Psoas muscle (tissue), 8 donors: Measurements from ENCODE around the gene SNRNP25. TPM values are rescaled to one million over a fixed set of nuclear protein-coding genes. Genes with fewer than 3 reads are reported as not detected.

Experiments used
- ATAC-seq, 4 donors: fragments of 200-7000 bp; cut with Tn5 transposase; one replicate each; pipeline ENCODE4 v1.9.1; 2020; ENCODE audit warnings: moderate library complexity in 3 of 4, mild to moderate bottlenecking in 2 of 4
- DNase-seq, 2 donors: peaks; one replicate each; pipeline ENCODE4 v3.0.0-alpha.2; 2020
- H3K27ac ChIP-seq: fragments of 200-600 bp; one replicate; pipeline ENCODE4 v1.8.0; 2022
- H3K27me3 ChIP-seq, 3 donors: fragments of 200-600 bp in 1 of 3; one replicate each; pipeline versions ENCODE4 v1.6.1 to v1.8.0; 2013 to 2022; ENCODE audit warnings: low read length in 2 of 3, mild to moderate bottlenecking in 2 of 3, moderate library complexity in 1 of 3; ENCODE audit not compliant: insufficient read depth in 3 of 3
- H3K36me3 ChIP-seq, 2 donors: fragments of 200-600 bp in 1 of 2; one replicate each; pipeline versions ENCODE4 v1.6.1 to v1.8.0; 2013 to 2022; ENCODE audit warnings: low read depth in 1 of 2, mild to moderate bottlenecking in 1 of 2, moderate library complexity in 1 of 2; ENCODE audit not compliant: insufficient read depth in 1 of 2
- H3K4me1 ChIP-seq: fragments of 200-600 bp; one replicate; pipeline ENCODE4 v1.8.0; 2022
- H3K4me3 ChIP-seq: fragments of 200-600 bp; one replicate; pipeline ENCODE4 v1.8.0; 2022; ENCODE audit warnings: mild to moderate bottlenecking
- H3K9me3 ChIP-seq: fragments of 200-600 bp; one replicate; pipeline ENCODE4 v1.8.0; 2022
- CTCF ChIP-seq: fragments of 200-600 bp; IDR thresholded peaks from one replicate; pipeline ENCODE4 v1.8.0; 2022; ENCODE audit warnings: antibody characterized with exemption
- WGBS, 3 donors: extraction: QIAGEN DNeasy Blood & Tissue Kit; methylation state at CpG; one replicate each; pipeline versions ENCODE4 v1.1.6 to v1.1.7; 2013; 5-methylcytosine and 5-hydroxymethylcytosine counted together
- intact Hi-C, 2 donors: fragments of 100-400 bp; cut with DNase I; formaldehyde crosslinking; loops; one replicate each; pipeline versions ENCODE4 v1.11.0 to v1.14.2; 2022
- polyA plus RNA-seq, 3 donors: library from polyadenylated mRNA; stranded (reverse); fragments of 200-250 nt; gene quantifications; one replicate each; pipeline ENCODE4 v1.2.3, GENCODE V29; 2013
- total RNA-seq, 4 donors: library from RNA; stranded (reverse); fragmentation: NEBNext Ultra II Directional in 2 of 4; extraction: Animal tissue kit (Norgen Biotek cat#: 25700) in 2 of 4; gene quantifications; one replicate each; pipeline versions ENCODE4 v1.2.1 to v1.2.4, GENCODE V29; 2021 to 2023
- donor health status: healthy with polysubstance abuse.
- donor health status: DM: no; HTN: no; CAD: no; lungs with moderate emphysema.
- donor health status: Bipolar disorder and iron deficiency.
- donor health status: healthy.
- donor health status: DM: yes; HTN: yes; CAD: no.
- donor health status: DM: no; HTN: no; CAD: no.
- donor health status: DM: no; HTN: no; CAD: no.
- donor health status: DM: yes; HTN: yes; CAD: no.

Gene SNRNP25
- total and polyA plus RNA-seq, 7 donors = 40.0 to 82.2 (median 62.0) TPM

GRCh38 chr16:76535-77272, 23.1 kb downstream of the SNRNP25 start:
- peaks cover 0 to 19% of the 10 kb centered on the region in 2 donors for H3K36me3 ChIP-seq
- TF ChIP-seq CTCF = no peak
- H3K9me3 ChIP-seq = no peaks in the 10 kb centered on the region
- DNase-seq = peak; percentile 86 to 92
- peak overlapping the region; percentile 94 for H3K27ac ChIP-seq
- intact Hi-C loops = no loop called here
- 26 to 34% (median 32%) methylated on average over 13 of the region's 13 CpGs for WGBS, 3 donors
- peak; percentile 23 to 39 (median 31) for ATAC-seq
- H3K4me1 ChIP-seq = peaks cover 38% of the 10 kb centered on the region
- H3K4me3 ChIP-seq = peak overlapping the region; percentile 91
- no peaks in the 10 kb centered on the region for H3K27me3 ChIP-seq

GRCh38 chr16:77273-77806, 23.7 kb downstream of the SNRNP25 start:
- ATAC-seq = peak; percentile 14 to 29 (median 28)
- H3K4me1 ChIP-seq = peaks cover 38% of the 10 kb centered on the region

GRCh38 chr16:77807-78443, 24.3 kb downstream of the SNRNP25 start, which contains the start of gene MPG:
MPG (plus strand) TSS chr16:78225; CDS start chr16:78310, 85 bp downstream.
- WGBS, 3 donors = 0 to 1% (median 1%) methylated on average over 57 to 83 of the region's 83 CpGs
- intact Hi-C loops = no loop called here
- Histone ChIP-seq H3K4me1 (peaks cover 35% of the 10 kb centered on the region), H3K4me3 (peak within 1 kb of the TSS; percentile 91), H3K27me3 (no peaks in the 10 kb centered on the region), H3K27ac (peak within 1 kb of the TSS; percentile 94), H3K9me3 (no peaks in the 10 kb centered on the region), H3K36me3 (peaks cover 0 to 25% of the 10 kb centered on the region in 2 donors)
- TF ChIP-seq CTCF = no peak
- ATAC-seq = peak; percentile 75 to 83 (median 82)
- DNase-seq = peak; percentile 91 to 94

More at GRCh38 chr16:77273-77806, 23.7 kb downstream of the SNRNP25 start:
- no peak for TF ChIP-seq CTCF
- Histone ChIP-seq H3K4me3 (peak overlapping the region; percentile 91), H3K36me3 (peaks cover 0 to 19% of the 10 kb centered on the region in 2 donors), H3K27me3 (no peaks in the 10 kb centered on the region), H3K27ac (peak overlapping the region; percentile 94), H3K9me3 (no peaks in the 10 kb centered on the region)
- peak; percentile 67 to 77 for DNase-seq
- 28 to 37% (median 31%) methylated on average over 20 to 31 of the region's 31 CpGs for WGBS, 3 donors
- intact Hi-C loops = no loop called here

GRCh38 chr16:78444-79150, 25.0 kb downstream of the SNRNP25 start:
- intact Hi-C loops = no loop called here
- H3K9me3 ChIP-seq = no peaks in the 10 kb centered on the region
- peaks cover 28% of the 10 kb centered on the region for H3K4me1 ChIP-seq
- H3K27me3 ChIP-seq = no peaks in the 10 kb centered on the region
- H3K36me3 ChIP-seq = peaks cover 0 to 29% of the 10 kb centered on the region in 2 donors
- TF ChIP-seq CTCF = no peak
- ATAC-seq (peak; percentile 17 to 66 (median 61)), DNase-seq (peak; percentile 51 to 80)
- 4 to 6% (median 5%) methylated on average over 29 to 36 of the region's 36 CpGs for WGBS, 3 donors
- peak overlapping the region; percentile 94 for H3K27ac ChIP-seq
- H3K4me3 ChIP-seq = peak overlapping the region; percentile 91
